Heart left ventricle (tissue), 16 donors: ENCODE results near the gene PSAT1. TPM values are rescaled to one million over a fixed set of nuclear protein-coding genes. Genes with fewer than 3 reads are reported as not detected.

Source experiments
- ATAC-seq, 4 donors: fragments of 200-7000 bp; cut with Tn5 transposase; one replicate each; pipeline ENCODE4 v1.9.1; 2020 to 2022; ENCODE audit warnings: moderate library complexity in 4 of 4, mild to moderate bottlenecking in 3 of 4, moderate number of reproducible peaks in 1 of 4
- DNase-seq, 5 donors: peaks; one replicate each; pipeline ENCODE4 v3.0.0-alpha.2; 2020
- H3K27ac ChIP-seq, 12 donors: fragments of 200-600 bp; sonication (generic) in 4 of 12; one replicate each; pipeline versions ENCODE4 v1.5.0 to v1.8.0; 2016 to 2022; ENCODE audit warnings: mild to moderate bottlenecking in 2 of 12
- H3K27me3 ChIP-seq, 9 donors: fragments of 200-600 bp; sonication (generic) in 2 of 9; one replicate each; pipeline versions ENCODE4 v1.5.1 to v1.8.0; 2016 to 2022; ENCODE audit warnings: mild to moderate bottlenecking in 3 of 9
- H3K36me3 ChIP-seq, 9 donors: fragments of 200-600 bp; sonication (generic) in 2 of 9; one replicate each; pipeline versions ENCODE4 v1.5.0 to v1.8.0; 2018 to 2022; ENCODE audit warnings: mild to moderate bottlenecking in 2 of 9
- H3K4me1 ChIP-seq, 12 donors: fragments of 200-600 bp; sonication (generic) in 4 of 12; one replicate each; pipeline versions ENCODE4 v1.5.0 to v1.8.0; 2016 to 2022; ENCODE audit warnings: mild to moderate bottlenecking in 3 of 12
- H3K4me3 ChIP-seq, 12 donors: fragments of 200-600 bp; sonication (generic) in 4 of 12; one replicate each; pipeline versions ENCODE4 v1.5.0 to v1.8.0; 2017 to 2022; ENCODE audit warnings: mild to moderate bottlenecking in 9 of 12, moderate library complexity in 4 of 12
- H3K9me3 ChIP-seq, 12 donors: fragments of 200-600 bp; sonication (generic) in 4 of 12; one replicate each; pipeline versions ENCODE4 v1.5.0 to v1.8.0; 2016 to 2022; ENCODE audit warnings: mild to moderate bottlenecking in 1 of 12
- POLR2A ChIP-seq, 2 donors: fragments of 450-650 bp; IDR thresholded peaks; one replicate each; pipeline ENCODE4 v1.6.1; 2017; ENCODE audit warnings: antibody characterized with exemption in 2 of 2, mild to moderate bottlenecking in 2 of 2, moderate library complexity in 2 of 2
- WGBS, 4 donors: extraction: QIAGEN DNeasy Blood & Tissue Kit in 2 of 4; methylation state at CpG; one replicate each; pipeline versions ENCODE4 v1.1.5 to v1.1.7; 2013 to 2018; 5-methylcytosine and 5-hydroxymethylcytosine counted together
- intact Hi-C, 10 donors: fragments of 100-400 bp; cut with DNase I; formaldehyde crosslinking; loops; one replicate each; pipeline versions ENCODE4 v1.11.1 to v1.14.2; 2022
- polyA plus RNA-seq, 2 donors: library from polyadenylated mRNA; stranded (reverse); fragments of 200-250 nt; gene quantifications; one replicate each; pipeline ENCODE4 v1.2.3, GENCODE V29; 2013
- total RNA-seq, 9 donors: library from RNA; depleted of rRNA in 2 of 9; stranded (reverse); fragments of >200 nt in 2 of 9; fragmentation: NEBNext Ultra II Directional in 3 of 9; extraction: Animal tissue kit (Norgen Biotek cat#: 25700) in 3 of 9; gene quantifications; one replicate each; pipeline versions ENCODE4 v1.1.0 to v1.2.4, GENCODE V29; 2016 to 2023
- TF ChIP-seq, protein P1 (sequence below), 12 donors: fragments of 200-600 bp; sonication (generic) in 4 of 12; IDR thresholded peaks; one replicate each; pipeline versions ENCODE4 v1.5.0 to v1.8.0; 2018 to 2022; ENCODE audit warnings: antibody characterized with exemption in 12 of 12, mild to moderate bottlenecking in 5 of 12
- donor health status: ischemic (EF 13 %, LVEDD 7.1; RV severe dilation, severe dysfunction).
- donor health status: healthy with polysubstance abuse.
- donor health status: DM: no; HTN: yes; CAD: no.
- donor health status: DM: no; HTN: no; CAD: no.
- donor health status: ischemic (EF 25% LVEDD 6.9; RV normal size, moderate dysfunction).
- donor health status: ischemic (EF 25% LVEDD 5.7; RV mildly dilated, moderate dysfunction).
- donor health status: healthy.
- donor health status: DM: yes; HTN: yes; CAD: no.
- donor health status: ischemic (EF 35%, LVEDD 5.7; RV mildly dilated, moderate dysfunction).
- donor health status: nonischemic (EF 11% LVEDD 7.7; RV severe dilation, severe dysfunction).
- donor health status: DM: yes; HTN: yes; CAD: no.
- donor health status: PGD.
- donor health status: ischemic (EF 29% LVEDD 5.4; RV normal size, mild dysfunction).
- donor health status: nonischemic (EF 23%, LVEDD 6.1; RV moderate dilation, normal function).

Gene PSAT1
- total and polyA plus RNA-seq, 11 donors, result 0.20 to 3.1 (median 0.62) TPM

GRCh38 chr9:78301466-78301865 is 4.5 kb downstream of the PSAT1 start:
- Histone ChIP-seq H3K27me3 (peaks cover 0 to 49% (median 11%) of the 10 kb centered on the region in 9 donors), H3K4me1 (peaks cover 6 to 21% (median 14%) of the 10 kb centered on the region in 12 donors), H3K4me3 (no peak overlapping the region), H3K27ac (no peak overlapping the region), H3K9me3 (no peaks in the 10 kb centered on the region), H3K36me3 (no peaks in the 10 kb centered on the region)
- no peak for ATAC-seq
- TF ChIP-seq POLR2A (IDR thresholded peaks at IDR 0.05), result no peak
- TF ChIP-seq, protein P1, sequence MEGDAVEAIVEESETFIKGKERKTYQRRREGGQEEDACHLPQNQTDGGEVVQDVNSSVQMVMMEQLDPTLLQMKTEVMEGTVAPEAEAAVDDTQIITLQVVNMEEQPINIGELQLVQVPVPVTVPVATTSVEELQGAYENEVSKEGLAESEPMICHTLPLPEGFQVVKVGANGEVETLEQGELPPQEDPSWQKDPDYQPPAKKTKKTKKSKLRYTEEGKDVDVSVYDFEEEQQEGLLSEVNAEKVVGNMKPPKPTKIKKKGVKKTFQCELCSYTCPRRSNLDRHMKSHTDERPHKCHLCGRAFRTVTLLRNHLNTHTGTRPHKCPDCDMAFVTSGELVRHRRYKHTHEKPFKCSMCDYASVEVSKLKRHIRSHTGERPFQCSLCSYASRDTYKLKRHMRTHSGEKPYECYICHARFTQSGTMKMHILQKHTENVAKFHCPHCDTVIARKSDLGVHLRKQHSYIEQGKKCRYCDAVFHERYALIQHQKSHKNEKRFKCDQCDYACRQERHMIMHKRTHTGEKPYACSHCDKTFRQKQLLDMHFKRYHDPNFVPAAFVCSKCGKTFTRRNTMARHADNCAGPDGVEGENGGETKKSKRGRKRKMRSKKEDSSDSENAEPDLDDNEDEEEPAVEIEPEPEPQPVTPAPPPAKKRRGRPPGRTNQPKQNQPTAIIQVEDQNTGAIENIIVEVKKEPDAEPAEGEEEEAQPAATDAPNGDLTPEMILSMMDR (IDR thresholded peaks at IDR 0.05), result no peak
- intact Hi-C loops, result no loop called here
- no peak for DNase-seq
- 90 to 96% (median 94%) methylated on average over 2 of the region's 2 CpGs for WGBS, 4 donors

GRCh38 chr9:78303377-78304062 is 6.6 kb downstream of the PSAT1 start:
- H3K4me3 ChIP-seq, result no peak overlapping the region
- 95 to 97% (median 96%) methylated on average over 3 of the region's 3 CpGs for WGBS, 4 donors
- no peaks in the 10 kb centered on the region for H3K9me3 ChIP-seq
- peaks cover 0 to 2% (median 0%) of the 10 kb centered on the region in 12 donors for H3K4me1 ChIP-seq
- no peak for DNase-seq
- intact Hi-C loops, result no loop called here
- TF ChIP-seq, protein P1 (IDR thresholded peaks at IDR 0.05), result no peak
- TF ChIP-seq POLR2A (IDR thresholded peaks at IDR 0.05), result no peak
- no peaks in the 10 kb centered on the region for H3K36me3 ChIP-seq
- ATAC-seq, result no peak
- no peak overlapping the region for H3K27ac ChIP-seq
- peaks cover 0 to 40% (median 8%) of the 10 kb centered on the region in 9 donors for H3K27me3 ChIP-seq

DNA sequence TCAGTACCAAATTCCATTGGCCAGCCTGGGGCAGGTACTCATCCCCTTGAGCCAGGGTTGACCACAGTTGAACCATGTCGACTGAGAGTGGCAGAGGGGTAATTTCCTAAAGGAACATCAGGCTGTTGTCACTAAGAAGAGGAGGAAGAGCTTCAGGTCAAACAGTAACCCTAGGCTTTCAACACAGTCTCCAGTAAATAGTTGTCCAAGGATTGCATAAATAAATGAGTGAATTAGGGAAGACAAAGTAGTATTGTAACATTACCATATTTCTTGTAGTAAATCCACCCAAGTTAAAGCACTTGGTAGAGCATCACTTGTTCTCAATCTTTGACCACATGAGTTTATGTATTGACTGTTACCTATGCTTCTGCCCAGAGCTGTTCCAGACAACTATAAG is 7.4 kb downstream of the PSAT1 start:
- no peak for TF ChIP-seq POLR2A (IDR thresholded peaks at IDR 0.05)
- Histone ChIP-seq H3K9me3 (no peaks in the 10 kb centered on the region), H3K27me3 (peaks cover 0 to 31% (median 7%) of the 10 kb centered on the region in 9 donors), H3K4me1 (no peaks in the 10 kb centered on the region), H3K27ac (no peak overlapping the region), H3K4me3 (no peak overlapping the region), H3K36me3 (no peaks in the 10 kb centered on the region)
- 63 to 90% (median 85%) methylated on average over 1 of the region's 1 CpG for WGBS, 4 donors
- intact Hi-C loops, result no loop called here
- ATAC-seq (no peak), DNase-seq (no peak)

GRCh38 chr9:78306222-78307076 is 9.5 kb downstream of the PSAT1 start:
- ATAC-seq (no peak), DNase-seq (no peak)
- H3K27ac ChIP-seq, result no peak overlapping the region
- no peaks in the 10 kb centered on the region for H3K4me1 ChIP-seq
- intact Hi-C loops, result no loop called here
- no peaks in the 10 kb centered on the region for H3K9me3 ChIP-seq
- TF ChIP-seq, protein P1 (IDR thresholded peaks at IDR 0.05), result no peak
- TF ChIP-seq POLR2A (IDR thresholded peaks at IDR 0.05), result no peak
- H3K27me3 ChIP-seq, result peaks cover 0 to 12% (median 0%) of the 10 kb centered on the region in 9 donors
- 83 to 93% (median 90%) methylated on average over 16 of the region's 16 CpGs for WGBS, 4 donors
- no peak overlapping the region for H3K4me3 ChIP-seq
- H3K36me3 ChIP-seq, result no peaks in the 10 kb centered on the region
